Body of pancreas (tissue), 4 donors: ENCODE results near the gene GRM4.

ENCODE experiments used
- POLR2A ChIP-seq, 3 donors: fragments of 450-650 bp; IDR thresholded peaks; one replicate each; pipeline ENCODE4 v1.6.1; 2016; ENCODE audit warnings: antibody characterized with exemption in 3 of 3, mild to moderate bottlenecking in 2 of 3
- TF ChIP-seq, protein P1 (sequence below), 7 experiments: fragments of 450-650 bp in 4 of 7; fragments of 200-600 bp in 3 of 7; sonication (generic) in 3 of 7; IDR thresholded peaks; one replicate each; pipeline ENCODE4 v1.5.1; 2016 to 2019; ENCODE audit warnings: antibody characterized with exemption in 7 of 7

DNA sequence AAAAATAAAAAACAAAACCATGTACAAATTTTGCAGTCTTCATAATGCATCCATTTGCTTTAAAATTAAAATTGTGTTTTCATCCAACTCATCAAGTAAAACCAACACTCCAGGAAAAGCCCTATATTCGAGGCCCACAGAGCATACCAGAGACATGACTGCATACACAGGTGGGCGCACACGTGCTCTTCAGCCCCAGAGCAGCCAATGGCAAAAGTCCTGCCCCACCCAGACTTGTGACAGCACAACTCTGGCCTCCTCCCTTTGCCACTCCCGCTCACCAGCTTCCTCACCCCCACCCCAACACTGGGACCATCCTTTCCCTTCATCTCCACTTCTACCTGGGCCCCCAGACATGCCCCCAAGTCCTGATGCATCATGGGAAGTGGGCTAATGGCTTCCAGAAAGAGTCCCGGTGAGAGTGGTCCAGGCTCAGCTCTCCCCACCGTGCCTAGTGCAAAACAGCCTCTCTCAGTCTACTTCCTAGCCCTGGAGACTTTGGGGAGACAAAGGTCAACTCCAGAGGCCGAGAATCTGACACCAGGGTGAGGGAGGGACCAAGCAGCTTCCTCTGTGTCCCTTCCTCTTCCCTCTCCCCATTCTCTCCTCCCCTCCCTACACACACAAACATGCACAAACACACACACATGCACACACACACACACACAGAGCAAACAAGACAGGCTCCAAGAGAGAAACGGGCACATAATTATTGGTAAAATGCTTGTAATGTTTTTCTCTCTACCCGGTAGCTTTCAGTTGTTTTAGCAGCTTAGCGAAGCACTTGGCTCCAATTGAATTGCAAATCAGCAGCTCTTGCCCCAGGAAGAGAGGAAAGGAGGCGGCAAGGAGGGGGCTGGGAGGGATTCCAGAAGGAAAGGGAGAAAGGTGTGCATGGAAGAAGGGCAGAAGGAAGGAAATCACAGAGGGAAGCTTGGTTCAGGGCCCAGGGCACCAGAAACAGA lies 14.3 kb downstream of the GRM4 start:
- TF ChIP-seq, protein P1, sequence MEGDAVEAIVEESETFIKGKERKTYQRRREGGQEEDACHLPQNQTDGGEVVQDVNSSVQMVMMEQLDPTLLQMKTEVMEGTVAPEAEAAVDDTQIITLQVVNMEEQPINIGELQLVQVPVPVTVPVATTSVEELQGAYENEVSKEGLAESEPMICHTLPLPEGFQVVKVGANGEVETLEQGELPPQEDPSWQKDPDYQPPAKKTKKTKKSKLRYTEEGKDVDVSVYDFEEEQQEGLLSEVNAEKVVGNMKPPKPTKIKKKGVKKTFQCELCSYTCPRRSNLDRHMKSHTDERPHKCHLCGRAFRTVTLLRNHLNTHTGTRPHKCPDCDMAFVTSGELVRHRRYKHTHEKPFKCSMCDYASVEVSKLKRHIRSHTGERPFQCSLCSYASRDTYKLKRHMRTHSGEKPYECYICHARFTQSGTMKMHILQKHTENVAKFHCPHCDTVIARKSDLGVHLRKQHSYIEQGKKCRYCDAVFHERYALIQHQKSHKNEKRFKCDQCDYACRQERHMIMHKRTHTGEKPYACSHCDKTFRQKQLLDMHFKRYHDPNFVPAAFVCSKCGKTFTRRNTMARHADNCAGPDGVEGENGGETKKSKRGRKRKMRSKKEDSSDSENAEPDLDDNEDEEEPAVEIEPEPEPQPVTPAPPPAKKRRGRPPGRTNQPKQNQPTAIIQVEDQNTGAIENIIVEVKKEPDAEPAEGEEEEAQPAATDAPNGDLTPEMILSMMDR (IDR thresholded peaks at IDR 0.05): no peak
- no peak for TF ChIP-seq POLR2A (IDR thresholded peaks at IDR 0.05)
